Dedifferentiated amniotic fluid mesenchymal stem cell (primary cell): ENCODE data around the gene TRPM6.

Source experiments
- DNase-seq: peaks from one replicate; pipeline ENCODE4 v3.0.0-alpha.2; 2016; ENCODE audit errors: extremely low spot score

TRPM6 gene

DNA sequence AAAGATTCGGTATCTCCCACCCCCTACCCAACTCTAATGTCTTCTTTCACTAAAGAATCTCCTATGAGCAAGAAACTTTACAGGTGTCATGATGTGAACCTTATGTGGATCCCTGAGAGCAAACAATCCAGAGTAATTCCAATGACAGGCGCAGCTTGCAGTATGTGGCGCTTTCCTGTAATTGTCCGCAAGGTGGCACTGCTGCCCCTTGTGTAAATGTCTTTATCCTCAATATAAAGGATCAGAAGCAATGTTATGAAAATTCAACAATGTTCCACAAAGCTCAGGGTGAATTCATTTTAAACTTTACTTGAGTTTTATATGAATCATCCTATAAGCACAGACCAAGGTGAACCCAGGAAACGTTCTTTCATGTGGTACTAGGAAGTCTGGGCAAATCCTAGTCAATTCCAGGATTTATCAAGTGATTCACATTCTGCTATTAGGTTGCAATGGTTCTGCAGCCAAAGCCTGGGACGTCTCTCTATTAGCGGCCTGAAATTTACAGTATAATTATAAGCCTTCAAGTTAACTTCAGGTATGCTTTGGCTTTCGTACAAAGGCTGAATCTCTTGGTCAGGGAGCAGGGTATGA is 113.7 kb downstream of the TRPM6 start:
- DNase-seq: peak; percentile 69

DNA sequence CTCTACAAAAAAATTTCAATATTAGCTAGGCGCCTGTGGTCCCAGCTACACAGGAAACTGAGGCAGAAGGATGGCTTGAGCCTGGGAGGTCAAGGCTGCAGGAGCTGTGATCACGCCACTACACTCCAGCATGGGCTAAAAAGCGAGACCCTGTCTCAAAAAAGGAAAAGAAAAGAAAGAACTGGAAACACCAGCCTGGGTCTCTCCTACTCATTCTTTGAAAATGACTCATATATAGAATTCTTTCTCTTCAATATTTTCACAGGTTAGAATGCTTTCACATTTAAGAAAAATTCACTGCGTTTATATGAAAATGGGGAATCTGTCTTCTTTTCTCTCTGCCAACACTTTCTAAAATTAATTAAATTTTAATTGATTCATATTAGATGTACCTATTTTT is 115.6 kb downstream of the TRPM6 start:
- DNase-seq: no peak

DNA sequence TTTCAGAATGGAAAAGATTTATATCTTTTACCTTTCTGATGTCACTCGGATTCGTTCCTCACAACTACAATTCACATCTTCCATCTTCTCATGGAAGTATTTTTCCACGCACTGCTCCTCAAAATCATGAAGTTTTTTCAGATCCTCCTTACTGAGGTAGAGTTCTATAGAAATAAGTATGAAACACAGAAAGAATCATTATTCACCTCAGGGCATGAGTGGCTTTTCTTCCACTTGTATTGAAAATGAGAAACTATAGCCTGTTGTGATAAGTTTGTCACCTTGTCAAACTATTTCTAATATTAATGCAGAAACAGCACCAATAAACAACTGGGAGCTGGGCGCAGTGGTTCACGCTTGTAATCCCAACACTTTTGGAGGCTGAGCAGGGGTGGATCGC is 116.0 kb downstream of the TRPM6 start:
- no peak for DNase-seq

DNA sequence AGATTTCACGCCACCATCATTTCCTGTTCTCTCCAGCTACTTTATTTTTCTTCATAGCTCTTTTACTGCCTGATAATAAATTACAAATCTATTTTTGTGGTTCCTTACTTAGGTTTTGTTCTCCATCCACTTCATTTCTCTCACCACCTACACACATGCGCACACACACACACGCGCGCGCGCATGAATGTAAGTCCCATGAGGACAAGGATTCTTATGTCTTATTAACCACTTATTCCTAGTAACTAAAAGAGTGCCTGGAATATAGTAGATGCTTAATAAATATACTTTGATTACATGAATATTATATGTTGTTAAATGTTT is 116.5 kb downstream of the TRPM6 start:
- DNase-seq: no peak

DNA sequence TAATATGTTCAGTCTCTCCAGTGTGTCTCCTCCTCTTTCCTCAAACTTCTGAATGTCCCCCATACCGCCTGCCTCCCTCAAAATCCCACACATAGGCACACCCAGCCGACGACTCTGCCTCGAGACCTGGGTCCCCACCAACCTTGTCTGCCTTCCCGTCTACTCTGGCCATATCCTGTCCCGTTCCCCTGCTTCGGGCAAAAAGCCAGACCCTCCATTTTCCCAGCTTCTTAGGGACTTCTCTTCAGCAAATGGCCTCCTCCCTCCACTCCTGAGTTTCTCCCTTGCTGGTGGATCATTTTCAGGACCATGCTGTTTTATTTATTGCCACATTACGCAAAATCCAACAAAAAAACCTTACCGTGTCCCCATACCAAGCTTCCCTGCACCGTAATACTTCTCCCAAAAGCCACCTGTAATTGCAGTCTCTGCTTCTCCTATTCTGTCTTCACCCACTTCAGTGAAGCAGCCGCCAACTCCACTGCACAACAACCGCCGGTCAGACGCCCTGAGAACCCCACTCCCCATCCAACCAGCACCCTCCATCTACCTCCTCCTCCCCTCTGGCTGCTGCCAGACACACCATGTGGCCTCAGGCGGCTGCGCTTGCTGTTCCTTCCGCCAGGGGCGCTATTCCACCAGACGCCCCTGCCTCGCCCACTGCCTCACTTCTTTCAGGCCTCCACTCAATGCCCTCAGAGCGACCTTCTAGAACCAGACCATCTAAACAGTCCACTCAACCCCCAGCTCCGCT is 117.0 kb downstream of the TRPM6 start:
- no peak for DNase-seq

DNA sequence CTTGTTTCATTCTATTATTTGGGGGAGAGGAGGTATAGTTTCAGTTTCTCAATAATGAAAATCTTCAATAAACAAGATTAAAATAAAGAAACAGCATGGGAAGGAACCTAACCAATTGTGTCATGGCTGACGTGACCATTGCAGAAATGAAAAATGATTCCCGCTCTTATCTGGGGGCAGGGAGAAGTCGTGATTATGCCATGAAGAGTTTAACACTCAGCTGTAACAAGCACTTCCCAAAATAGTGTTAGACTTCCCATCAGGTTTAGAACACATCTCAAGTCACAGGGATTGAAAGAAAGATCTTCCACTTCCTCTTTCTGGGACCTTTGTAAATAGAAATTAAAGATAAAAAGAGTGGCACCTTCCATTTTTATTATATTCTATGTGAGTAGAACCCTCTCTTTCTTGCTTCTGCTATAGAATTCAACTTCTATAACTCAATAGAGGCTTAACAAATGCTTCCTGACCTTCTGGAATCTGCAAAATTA is 122.2 kb downstream of the TRPM6 start:
- DNase-seq: no peak

DNA sequence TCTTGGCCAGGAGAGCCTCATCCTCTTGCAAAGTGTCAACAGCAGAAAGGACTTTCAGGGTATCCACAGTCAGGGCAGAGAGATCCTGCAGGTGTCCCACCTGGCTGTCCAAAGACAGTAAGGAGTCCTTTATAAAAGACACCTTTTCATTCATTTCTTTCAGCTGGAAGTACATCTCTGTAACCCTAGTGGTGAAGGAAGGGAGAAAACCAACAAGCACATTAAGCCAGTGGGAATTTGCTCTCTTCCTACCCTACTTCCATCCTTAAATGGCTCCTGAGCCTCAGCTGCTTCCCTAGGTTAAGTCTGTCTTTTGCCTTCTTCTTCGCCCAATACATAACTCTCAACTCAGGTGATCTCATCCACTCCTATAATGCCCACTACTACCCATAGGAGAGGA is 124.8 kb downstream of the TRPM6 start:
- no peak for DNase-seq

DNA sequence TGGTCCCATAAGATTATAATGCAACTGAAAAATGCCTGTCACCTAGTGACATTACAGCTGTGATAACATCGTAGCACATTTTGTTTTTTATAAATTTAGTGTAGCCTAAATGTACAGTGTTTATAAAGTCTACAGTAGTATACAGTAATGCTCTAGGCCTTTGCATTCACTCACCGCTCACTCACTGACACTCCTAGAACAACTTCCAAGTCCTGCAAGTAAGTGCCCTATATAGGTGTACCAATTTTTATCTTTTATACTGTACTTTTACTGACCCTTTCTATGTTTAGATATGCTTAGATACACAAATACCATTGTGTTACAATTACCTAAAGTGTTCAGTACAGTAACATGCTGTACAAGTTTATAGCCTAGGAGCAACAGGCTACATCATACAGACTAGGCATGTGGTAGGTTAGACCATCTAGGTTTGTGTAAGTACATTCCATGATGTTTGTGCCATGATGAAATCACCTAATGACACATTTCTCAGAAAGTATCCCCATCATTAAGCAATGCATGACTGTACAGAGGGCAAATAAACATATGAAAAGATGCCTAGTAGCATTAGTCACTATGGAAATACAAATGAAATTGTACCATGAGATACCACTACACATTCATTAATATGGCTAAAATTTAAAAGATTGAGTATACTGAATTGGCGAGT is 127.6 kb downstream of the TRPM6 start:
- DNase-seq: peak; percentile 72

DNA sequence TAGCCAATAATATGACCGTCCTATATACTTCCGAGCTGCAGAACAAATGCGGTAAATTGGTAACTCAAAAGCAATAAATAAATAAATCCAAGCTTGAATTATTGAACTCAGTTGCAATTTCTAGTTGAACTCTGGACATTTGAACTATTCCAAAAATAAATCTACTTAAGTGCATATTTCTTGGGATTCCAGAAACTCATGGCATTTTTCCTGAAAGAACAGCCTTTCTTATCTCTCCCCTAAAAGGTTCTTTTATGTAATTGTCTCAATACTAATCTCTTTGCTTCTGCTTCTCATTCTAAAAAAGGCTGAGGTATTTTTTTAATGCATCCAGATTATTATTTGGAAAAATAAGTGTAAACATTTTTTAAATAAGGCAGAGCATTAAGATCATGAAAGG is 131.7 kb downstream of the TRPM6 start:
- DNase-seq: no peak

DNA sequence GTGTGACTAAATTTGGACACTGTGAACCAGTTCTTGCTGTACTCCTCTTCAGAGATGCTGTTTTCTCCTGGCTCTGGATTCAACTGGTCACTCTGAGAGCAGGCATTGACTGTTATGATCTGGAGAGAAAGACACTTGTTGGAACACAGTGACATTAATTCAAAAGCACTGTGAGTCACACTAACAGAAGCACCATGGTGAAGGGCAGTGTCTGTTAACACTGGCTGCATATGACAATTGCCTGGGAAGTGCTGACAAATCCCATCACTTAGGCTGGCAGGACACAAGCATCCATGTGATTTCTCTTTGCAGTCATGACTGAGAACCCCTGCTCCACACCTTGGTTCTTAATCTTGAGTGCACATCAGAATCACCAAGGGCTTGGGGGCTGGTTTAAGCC is 132.4 kb downstream of the TRPM6 start:
- no peak for DNase-seq

DNA sequence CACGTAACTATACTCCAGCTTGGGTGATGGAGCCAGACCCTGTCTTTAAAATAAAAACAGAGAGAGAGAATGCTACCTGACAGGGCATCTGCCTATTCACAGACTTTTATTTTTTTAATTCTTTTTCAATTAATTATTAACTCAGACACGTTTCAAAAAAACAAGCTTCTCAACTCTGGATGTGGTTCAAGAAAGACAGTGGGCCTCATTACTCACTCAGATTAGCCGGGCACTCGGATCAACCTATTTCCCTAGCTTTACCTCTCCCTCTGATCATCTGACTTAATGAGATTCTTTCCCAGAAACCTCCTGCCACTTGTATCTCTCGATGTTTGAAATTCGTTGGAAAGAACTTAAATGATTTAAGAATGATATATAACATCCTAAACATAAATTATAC is 134.1 kb downstream of the TRPM6 start:
- no peak for DNase-seq

DNA sequence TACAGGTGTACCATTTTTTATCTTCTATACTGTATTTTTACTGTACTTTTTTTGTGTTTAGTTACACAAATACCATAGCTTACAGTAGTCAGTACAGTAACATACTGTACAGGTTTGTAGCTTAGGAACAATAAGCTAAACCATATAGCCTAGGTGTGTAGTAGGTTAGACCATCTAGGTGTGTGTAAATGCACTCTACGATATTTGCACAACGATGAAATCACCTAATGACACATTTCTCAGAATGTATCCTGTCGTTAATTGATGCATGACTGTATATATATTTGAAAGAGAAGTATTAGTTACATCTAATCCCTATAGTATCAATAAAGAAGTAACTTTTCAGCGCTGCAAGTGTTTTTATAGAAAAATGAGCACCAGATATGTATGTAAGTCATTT is 138.8 kb downstream of the TRPM6 start:
- DNase-seq: no peak

DNA sequence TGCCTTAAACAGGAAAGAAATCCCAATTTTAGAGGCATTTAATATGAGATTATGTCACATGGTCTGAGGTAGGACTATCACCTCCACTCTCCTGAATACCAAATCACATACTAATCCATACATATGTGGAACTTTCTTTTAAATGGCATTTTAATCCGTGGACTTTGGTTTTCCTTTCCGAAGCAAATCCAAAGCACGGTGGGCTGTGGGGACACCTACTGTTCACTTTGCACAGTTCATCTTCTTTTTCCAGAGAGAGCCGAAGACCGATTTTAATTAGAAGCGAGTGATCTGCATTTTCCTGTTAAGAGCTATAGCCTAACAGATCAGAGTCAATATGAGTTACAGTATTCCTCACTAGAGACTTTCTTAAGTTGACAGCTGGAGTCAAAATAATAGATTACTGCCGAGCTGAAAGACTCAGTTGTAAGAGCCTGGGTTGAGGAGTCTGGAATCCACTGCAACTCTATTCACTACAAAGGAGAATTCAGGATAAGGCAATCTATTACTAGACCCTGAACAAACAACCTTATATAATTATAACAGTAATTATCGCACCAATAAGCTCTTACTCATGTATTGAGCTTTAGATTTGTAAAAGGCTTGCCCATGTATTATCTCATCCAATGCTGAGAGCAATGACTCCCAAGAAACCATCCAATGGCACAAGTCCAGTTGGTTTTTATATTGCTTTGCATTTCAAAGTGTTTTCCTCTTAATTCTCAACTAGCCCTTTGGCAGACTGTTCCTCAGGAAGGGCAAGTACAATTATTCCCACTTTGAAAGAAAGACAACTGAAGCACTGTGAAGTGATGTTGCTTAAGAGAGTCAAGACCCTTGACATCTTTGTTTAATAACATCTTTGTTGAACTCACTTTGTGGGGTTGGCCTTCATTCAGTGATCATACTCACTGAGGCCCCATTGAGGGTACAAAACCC is 144.7 kb downstream of the TRPM6 start:
- DNase-seq: peak; percentile 63

DNA sequence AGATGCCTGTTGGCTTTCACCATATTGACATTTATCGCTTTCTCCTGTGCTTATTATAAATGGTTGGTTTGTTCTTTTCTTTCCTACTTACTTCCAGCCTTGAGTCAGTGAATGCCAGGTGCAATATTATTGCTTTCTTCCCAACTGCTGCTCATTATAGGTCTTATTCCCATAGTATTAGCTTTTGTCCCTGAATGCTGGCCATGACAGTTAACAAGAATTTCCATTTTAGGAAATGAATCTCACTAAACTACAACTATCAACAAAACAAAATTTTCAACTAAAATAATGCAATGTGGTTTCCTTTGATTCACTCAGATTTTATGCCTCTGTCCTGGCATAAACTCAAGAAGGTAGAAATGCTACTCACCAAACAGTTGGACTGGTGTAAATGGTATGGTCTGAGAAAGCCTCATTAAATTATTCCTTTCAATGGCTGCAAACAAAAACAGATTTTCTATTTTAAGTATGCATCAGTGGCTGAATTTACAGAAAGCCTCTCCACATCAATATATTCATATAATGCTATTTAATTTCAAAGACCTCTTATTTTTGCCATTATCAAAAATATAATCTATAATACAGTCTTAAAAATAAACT is 145.4 kb downstream of the TRPM6 start:
- no peak for DNase-seq

DNA sequence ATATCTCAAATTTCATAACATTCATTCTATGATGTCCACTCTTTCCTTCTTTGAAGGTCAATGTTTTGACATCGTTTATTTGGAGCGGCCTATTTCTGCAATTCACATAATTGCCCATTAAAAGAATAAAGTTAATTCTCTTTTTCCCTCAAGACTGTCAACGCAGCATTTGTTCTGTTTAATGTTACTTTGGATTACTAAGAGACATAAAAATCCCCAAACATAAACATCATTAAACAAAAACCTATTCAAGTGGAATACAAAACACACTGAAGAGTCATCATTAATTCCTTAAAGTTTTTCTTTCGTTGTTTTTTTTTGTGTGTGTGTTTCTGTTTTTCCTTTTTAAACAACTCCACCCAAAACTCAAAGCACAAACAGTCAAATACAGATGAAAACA is 151.1 kb downstream of the TRPM6 start:
- no peak for DNase-seq

DNA sequence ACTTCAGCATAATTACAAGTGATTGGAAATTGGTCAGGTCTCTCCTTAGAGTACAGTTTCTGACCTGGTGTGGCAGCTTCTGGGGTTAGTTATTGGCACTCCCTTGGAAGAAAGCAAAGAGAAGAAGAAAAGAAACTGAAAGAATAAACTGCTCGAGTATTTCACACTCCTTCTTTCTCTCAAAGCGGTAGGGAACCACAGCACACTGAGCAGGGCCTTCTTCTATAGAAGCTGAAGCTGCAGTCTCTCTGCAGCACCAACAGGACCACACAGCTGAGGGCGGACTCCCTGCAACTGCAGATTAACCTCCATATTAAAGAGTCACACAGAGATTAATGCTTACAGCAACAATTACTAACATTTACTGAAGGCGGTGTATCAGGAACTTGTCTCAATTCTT is 152.0 kb downstream of the TRPM6 start:
- no peak for DNase-seq

DNA sequence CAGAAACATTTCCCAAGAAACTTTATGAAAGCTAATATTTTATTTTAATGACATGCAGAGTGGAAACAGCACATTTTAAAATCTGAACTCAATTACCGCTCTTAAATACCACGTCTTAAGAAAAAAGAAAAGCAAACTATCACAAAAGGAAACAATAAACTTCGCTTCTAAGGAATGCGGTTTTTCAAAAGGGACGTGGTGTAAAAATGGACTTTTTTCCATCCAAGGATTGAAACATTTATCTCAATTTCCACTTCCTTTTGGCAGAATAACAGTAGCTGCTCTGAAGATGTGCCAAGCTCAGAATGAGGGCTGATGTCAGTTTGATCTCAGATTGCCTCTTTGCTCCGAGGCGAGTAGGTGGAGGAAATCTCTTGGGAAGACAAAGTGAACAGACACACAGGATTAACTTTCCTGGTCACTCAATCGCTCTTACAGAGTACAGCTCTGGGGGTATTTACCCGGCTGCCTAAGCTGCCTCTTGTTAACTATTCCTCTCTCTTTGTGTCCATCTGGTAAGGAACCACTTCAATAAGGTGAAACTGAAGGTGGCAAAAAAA is 158.5 kb downstream of the TRPM6 start:
- DNase-seq: no peak

DNA sequence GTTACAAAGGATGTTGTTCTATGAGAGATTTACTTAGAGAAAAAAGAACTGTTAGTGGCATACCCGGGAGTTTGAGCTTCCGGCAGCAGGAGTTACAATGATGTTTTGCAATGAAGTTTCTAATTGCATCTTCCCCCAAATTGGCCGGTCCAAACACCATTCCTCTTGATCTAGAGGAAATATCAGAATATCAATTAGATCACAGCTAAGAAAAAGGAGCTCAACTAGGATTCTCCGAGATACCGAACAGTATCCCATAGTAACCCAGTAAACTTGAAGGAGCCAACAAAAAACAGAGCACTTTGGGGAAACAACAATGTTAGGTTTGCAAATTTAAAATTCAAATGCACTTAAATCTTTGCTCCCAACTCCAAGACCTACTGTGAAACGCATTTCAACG is 159.5 kb downstream of the TRPM6 start:
- DNase-seq: no peak

DNA sequence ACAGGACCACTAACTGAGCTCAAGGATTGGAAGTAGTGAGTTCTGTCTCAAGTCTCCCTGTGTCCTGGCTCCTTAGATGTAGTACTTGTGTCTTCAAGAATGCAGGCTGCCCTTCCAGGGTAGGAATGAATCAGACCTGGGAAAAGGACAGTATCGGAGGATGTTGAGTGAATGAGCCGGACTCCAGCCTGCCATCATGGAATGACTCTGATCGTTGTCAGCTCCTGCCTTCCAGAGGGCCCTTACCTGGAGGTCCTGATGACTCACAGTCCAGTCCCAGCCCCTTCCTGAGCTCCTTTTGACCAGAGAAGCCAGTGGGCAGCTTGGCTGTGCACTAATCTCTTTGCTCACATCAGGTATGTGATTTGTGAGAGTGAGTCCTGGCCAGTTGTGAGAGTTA is 161.1 kb downstream of the TRPM6 start:
- no peak for DNase-seq

DNA sequence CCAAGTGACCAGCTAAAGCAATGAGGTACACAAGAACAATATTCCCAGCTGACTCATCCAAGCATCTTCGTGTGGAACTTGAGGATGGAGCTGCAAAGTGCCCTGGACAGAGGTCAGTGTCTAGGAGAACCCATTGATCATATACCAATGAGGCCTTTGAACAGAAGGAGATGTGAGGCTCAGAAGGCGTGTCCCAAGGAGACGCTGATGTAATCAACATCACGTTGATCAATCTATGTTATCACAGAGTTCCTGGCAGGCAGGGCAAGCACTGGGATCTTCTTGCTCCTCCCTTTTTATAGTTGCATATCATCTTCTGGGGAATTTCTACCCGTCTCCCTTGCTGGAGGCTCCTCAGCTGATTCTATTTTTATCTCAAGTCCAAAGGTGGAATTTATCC is 163.4 kb downstream of the TRPM6 start:
- no peak for DNase-seq
